Measurements from ENCODE around the gene PPARG.

- TF ChIP-seq POLR2A (IDR thresholded peaks at IDR 0.05) (no peak), CTCF (IDR thresholded peaks at IDR 0.05) (no peak)
Observed at GRCh38 chr3:12456441-12456840, 167.6 kb downstream of the PPARG start.

Data from stomach (tissue), 4 donors.